ENCODE data around the gene ZNF579. TPM values are rescaled to one million over a fixed set of nuclear protein-coding genes. Genes with fewer than 3 reads are reported as not detected.

Gene ZNF579
- total RNA-seq, 4 donors from 2014 or later = 2.0 to 5.6 (median 2.9) TPM

DNA sequence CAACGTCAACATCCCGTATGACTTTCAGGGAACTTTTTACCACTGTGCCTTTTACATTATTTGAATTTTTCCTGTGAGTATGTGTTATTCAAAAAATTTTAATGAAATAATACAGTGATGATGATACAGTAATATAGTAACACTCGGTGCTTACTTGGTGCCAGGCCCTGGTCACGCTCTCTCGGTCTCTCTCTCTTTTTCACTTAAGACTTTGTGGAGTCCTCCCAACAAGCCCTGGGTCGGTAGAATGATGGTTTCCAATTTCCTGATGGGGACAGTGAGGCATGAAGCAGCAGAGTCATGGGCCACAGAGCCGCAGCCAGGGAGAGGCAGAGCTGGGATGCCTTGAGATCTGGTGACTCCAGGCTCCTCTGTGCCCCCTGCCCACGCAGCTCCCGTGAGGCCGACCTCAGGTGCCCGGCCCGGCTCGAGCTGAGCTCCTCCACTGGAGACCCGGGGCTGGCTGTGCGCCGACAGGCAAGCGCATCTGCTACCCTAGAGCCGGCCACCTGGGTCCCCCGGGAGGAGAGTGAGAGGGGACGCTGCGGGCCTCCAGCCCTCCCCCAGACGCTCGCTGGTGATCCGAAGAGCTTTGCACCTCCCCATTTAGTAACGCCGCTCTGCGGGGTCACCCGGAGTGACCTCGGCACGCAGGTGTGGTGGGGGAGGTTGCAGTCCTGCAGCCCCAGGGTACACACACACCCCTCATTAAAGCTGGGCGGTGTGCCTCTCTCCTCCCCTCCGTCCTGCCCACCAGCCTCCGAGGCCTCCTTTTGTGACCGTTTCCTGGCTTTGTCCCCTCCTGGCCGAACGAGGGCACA is 30.9 kb downstream of the ZNF579 start:
- intact Hi-C loops (cut with DNase I; ENCODE audit: low total_unique reads) (no loop called here), in situ Hi-C loops (cut with MboI; ENCODE audit: low pct_ligation_motif_present in 1 of 4, low pct_unique_long_range_greater_than_20kb in 1 of 4, low sequenced_read_pairs in 3 of 4) (no loop called here)
- TF ChIP-seq, protein P1, sequence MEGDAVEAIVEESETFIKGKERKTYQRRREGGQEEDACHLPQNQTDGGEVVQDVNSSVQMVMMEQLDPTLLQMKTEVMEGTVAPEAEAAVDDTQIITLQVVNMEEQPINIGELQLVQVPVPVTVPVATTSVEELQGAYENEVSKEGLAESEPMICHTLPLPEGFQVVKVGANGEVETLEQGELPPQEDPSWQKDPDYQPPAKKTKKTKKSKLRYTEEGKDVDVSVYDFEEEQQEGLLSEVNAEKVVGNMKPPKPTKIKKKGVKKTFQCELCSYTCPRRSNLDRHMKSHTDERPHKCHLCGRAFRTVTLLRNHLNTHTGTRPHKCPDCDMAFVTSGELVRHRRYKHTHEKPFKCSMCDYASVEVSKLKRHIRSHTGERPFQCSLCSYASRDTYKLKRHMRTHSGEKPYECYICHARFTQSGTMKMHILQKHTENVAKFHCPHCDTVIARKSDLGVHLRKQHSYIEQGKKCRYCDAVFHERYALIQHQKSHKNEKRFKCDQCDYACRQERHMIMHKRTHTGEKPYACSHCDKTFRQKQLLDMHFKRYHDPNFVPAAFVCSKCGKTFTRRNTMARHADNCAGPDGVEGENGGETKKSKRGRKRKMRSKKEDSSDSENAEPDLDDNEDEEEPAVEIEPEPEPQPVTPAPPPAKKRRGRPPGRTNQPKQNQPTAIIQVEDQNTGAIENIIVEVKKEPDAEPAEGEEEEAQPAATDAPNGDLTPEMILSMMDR (IDR thresholded peaks at IDR 0.05) = no peak
- no peak for TF ChIP-seq EP300 (IDR thresholded peaks at IDR 0.05; ENCODE audit: low read depth)
- no peak for TF ChIP-seq POLR2AphosphoS5 (IDR thresholded peaks at IDR 0.05)
- no peak for TF ChIP-seq POLR2A (IDR thresholded peaks at IDR 0.05)
- H3K4me3 ChIP-seq = peak overlapping the region in 2 of 4 donors; percentile 5 to 17
- peaks cover 21% of the 10 kb centered on the region for H3K27me3 ChIP-seq
- H3K9me3 ChIP-seq = no peaks in the 10 kb centered on the region
- peak overlapping the region in 2 of 4 donors; percentile 21 to 44 for H3K27ac ChIP-seq
- H3K36me3 ChIP-seq = no peaks in the 10 kb centered on the region
- peaks cover 0 to 11% (median 7%) of the 10 kb centered on the region in 4 donors for H3K4me1 ChIP-seq
- 23 to 35% methylated on average over 2 to 29 of the region's 36 CpGs for WGBS, 2 donors (ENCODE audit: low coverage in 1 of 2)
- peak; percentile 19 for DNase-seq

DNA sequence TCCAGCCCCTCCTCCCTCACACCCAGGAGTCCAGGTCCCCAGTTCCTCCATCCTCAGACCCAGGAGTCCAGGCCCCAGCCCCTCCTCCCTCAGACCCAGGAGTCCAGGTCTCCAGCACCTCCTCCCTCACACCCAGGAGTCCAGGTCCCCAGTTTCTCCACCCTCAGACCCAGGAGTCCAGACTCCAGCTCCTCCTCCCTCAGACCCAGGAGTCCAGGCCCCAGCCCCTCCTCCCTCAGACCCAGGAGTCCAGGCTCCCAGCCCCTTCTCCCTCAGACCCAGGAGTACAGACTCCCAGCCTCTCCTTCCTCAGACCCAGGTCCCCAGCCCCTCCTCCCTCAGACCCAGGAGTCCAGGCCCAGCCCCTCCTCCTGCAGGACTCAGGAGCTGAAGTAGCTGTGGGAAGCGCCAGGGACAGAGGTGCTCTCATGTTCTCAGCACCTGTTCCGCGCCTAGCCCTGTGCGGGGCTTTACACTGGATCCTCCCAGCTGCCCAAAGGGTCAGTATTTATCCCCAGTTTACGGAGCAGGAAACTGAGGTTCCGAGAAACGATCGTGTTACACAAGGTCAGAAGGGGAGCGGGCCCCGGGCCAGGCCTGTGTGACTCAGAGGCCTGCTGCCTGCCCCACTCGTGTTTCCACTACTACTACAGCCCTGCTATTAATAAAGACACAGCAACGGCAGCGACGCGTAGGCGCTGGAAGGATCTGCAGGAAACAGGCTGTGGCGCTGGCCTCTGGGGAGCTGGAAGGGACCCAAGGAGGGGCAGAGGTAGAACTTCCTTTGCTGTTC is 33.6 kb downstream of the ZNF579 start:
- Histone ChIP-seq H3K4me1 (peaks cover 0 to 11% (median 7%) of the 10 kb centered on the region in 4 donors), H3K27ac (peak overlapping the region; percentile 56 to 67 (median 62)), H3K36me3 (no peaks in the 10 kb centered on the region), H3K27me3 (peaks cover 21% of the 10 kb centered on the region), H3K9me3 (no peaks in the 10 kb centered on the region), H3K4me3 (no peak overlapping the region)
- 15 to 56% methylated on average over 5 to 17 of the region's 17 CpGs for WGBS, 2 donors (ENCODE audit: low coverage in 1 of 2)
- intact Hi-C loops (cut with DNase I; ENCODE audit: low total_unique reads) = no loop called here
- TF ChIP-seq POLR2A (IDR thresholded peaks at IDR 0.05) (no peak), POLR2AphosphoS5 (IDR thresholded peaks at IDR 0.05) (peak in 2 of 3 donors; percentile 30 to 43), EP300 (IDR thresholded peaks at IDR 0.05; ENCODE audit: low read depth) (no peak)
- TF ChIP-seq, protein P1 (IDR thresholded peaks at IDR 0.05) = no peak
- DNase-seq = peak; percentile 55
- in situ Hi-C loops (cut with MboI; ENCODE audit: low pct_ligation_motif_present in 1 of 4, low pct_unique_long_range_greater_than_20kb in 1 of 4, low sequenced_read_pairs in 3 of 4) = no loop called here

DNA sequence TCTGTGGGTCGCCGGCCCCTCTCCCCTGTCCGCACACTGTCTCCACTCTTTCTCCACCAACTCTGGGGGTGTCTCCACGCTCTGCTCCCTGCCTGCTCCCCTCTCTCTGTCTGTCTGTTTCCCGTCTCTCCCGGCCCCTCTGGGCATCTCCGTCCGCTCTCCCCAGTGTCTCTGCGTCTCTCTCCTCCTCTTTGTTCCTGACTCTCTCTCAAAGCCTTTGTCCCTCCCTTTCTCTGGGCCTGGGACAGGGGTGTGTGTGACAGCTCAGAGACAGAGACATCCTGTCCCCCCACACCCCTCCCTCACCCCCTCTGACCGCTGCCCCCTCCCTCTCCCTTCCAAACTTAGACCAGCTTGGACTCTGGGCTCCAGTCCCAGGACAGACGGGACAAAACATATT is 34.6 kb downstream of the ZNF579 start:
- WGBS, 2 donors (ENCODE audit: low coverage in 1 of 2) = 73% methylated on average over 11 of the region's 11 CpGs; no CpG with 5 or more reads in 1 of the 2 donors
- TF ChIP-seq, protein P1 (IDR thresholded peaks at IDR 0.05) = no peak
- no peak for TF ChIP-seq EP300 (IDR thresholded peaks at IDR 0.05; ENCODE audit: low read depth)
- TF ChIP-seq POLR2A (IDR thresholded peaks at IDR 0.05) = no peak
- no peak for TF ChIP-seq POLR2AphosphoS5 (IDR thresholded peaks at IDR 0.05)
- Histone ChIP-seq H3K4me1 (peaks cover 0 to 11% (median 7%) of the 10 kb centered on the region in 4 donors), H3K9me3 (no peaks in the 10 kb centered on the region), H3K4me3 (no peak overlapping the region), H3K27ac (peak overlapping the region in 3 of 4 donors; percentile 56 to 62 (median 61)), H3K27me3 (peaks cover 21% of the 10 kb centered on the region), H3K36me3 (no peaks in the 10 kb centered on the region)
- no peak for DNase-seq
- intact Hi-C loops (cut with DNase I; ENCODE audit: low total_unique reads) (no loop called here), in situ Hi-C loops (cut with MboI; ENCODE audit: low pct_ligation_motif_present in 1 of 4, low pct_unique_long_range_greater_than_20kb in 1 of 4, low sequenced_read_pairs in 3 of 4) (no loop called here)

GRCh38 chr19:55545443-55545842 is 35.2 kb downstream of the ZNF579 start, which contains the start of gene SBK3:
Gene SBK3 (minus strand): TSS chr19:55545543. CDS start chr19:55545543, 0 bp downstream.
- Histone ChIP-seq H3K27ac (peak within 1 kb of the TSS; percentile 56 to 67 (median 62)), H3K4me1 (peaks cover 0 to 11% (median 7%) of the 10 kb centered on the region in 4 donors), H3K36me3 (no peaks in the 10 kb centered on the region), H3K4me3 (no peak within 1 kb of the TSS), H3K27me3 (peaks cover 21% of the 10 kb centered on the region), H3K9me3 (no peaks in the 10 kb centered on the region)
- in situ Hi-C loops (cut with MboI; ENCODE audit: low pct_ligation_motif_present in 1 of 4, low pct_unique_long_range_greater_than_20kb in 1 of 4, low sequenced_read_pairs in 3 of 4) = no loop called here
- DNase-seq = no peak
- WGBS, 2 donors (ENCODE audit: low coverage in 1 of 2) = 83% methylated on average over 10 of the region's 10 CpGs; no CpG with 5 or more reads in 1 of the 2 donors
- TF ChIP-seq POLR2AphosphoS5 (IDR thresholded peaks at IDR 0.05) (no peak), POLR2A (IDR thresholded peaks at IDR 0.05) (no peak)
- TF ChIP-seq, protein P1 (IDR thresholded peaks at IDR 0.05) = no peak
- intact Hi-C loops (cut with DNase I; ENCODE audit: low total_unique reads) = no loop called here

All from transverse colon (tissue), 4 donors.